Measurements from ENCODE around the gene NAP1L1. TPM values are rescaled to one million over a fixed set of nuclear protein-coding genes. Genes with fewer than 3 reads are reported as not detected.

NAP1L1 gene
- total RNA-seq, 2 experiments from 2014 or later: 646 to 654 TPM

GRCh38 chr12:76072568-76072967 is 11.9 kb downstream of the NAP1L1 start:
- Histone ChIP-seq H3K4me1 (ENCODE audit: insufficient read depth, low read length) (peaks cover 6% of the 10 kb centered on the region), H3K4me3 (ENCODE audit: low read length) (no peak overlapping the region), H3K27me3 (ENCODE audit: control insufficient read depth in 1 of 2, insufficient read depth in 2 of 2, low read length in 2 of 2) (no peaks in the 10 kb centered on the region), H3K36me3 (ENCODE audit: insufficient read depth, low read length) (peaks cover 37% of the 10 kb centered on the region), H3K9me3 (ENCODE audit: control insufficient read depth in 1 of 2, insufficient read depth in 1 of 2, low read length in 2 of 2) (no peaks in the 10 kb centered on the region), H3K27ac (ENCODE audit: low read depth in 1 of 2, low read length in 2 of 2) (no peak overlapping the region)
- H3K27ac Mint-ChIP-seq: no peak overlapping the region
- no peak for TF ChIP-seq CTCF (IDR thresholded peaks at IDR 0.05)
- no peaks in the 10 kb centered on the region for H3K27me3 Mint-ChIP-seq
- ATAC-seq (ENCODE audit: poor library complexity) (no peak), DNase-seq (no peak)
- ChIA-PET POLR2A (no interaction called here), CTCF (no interaction called here)
- H3K4me1 Mint-ChIP-seq (ENCODE audit: low read depth): peaks cover 86% of the 10 kb centered on the region
- no peak overlapping the region for H3K4me3 Mint-ChIP-seq
- peaks cover 66% of the 10 kb centered on the region for H3K36me3 Mint-ChIP-seq (ENCODE audit: low read depth)
- H3K9me3 Mint-ChIP-seq: no peaks in the 10 kb centered on the region
- intact Hi-C loops (cut with DNase I, micrococcal nuclease): no loop called here

GRCh38 chr12:76069339-76069738 is 15.1 kb downstream of the NAP1L1 start:
- ChIA-PET CTCF (interaction anchor here (0.6 kb wide), 1 partner anchor 39 kb away, joined by 3 read pairs; no protein-coding TSS in a partner anchor), POLR2A (no interaction called here)
- Mint-ChIP-seq H3K4me1 (ENCODE audit: low read depth) (peaks cover 76% of the 10 kb centered on the region), H3K27me3 (no peaks in the 10 kb centered on the region), H3K4me3 (no peak overlapping the region), H3K9me3 (peaks cover 11% of the 10 kb centered on the region), H3K36me3 (ENCODE audit: low read depth) (peaks cover 88% of the 10 kb centered on the region), H3K27ac (peak overlapping the region; percentile 41)
- ATAC-seq (ENCODE audit: poor library complexity) (no peak), DNase-seq (no peak)
- no peak overlapping the region for H3K4me3 ChIP-seq (ENCODE audit: low read length)
- intact Hi-C loops (cut with DNase I, micrococcal nuclease): no loop called here
- no peaks in the 10 kb centered on the region for H3K27me3 ChIP-seq (ENCODE audit: control insufficient read depth in 1 of 2, insufficient read depth in 2 of 2, low read length in 2 of 2)
- no peak for TF ChIP-seq CTCF (IDR thresholded peaks at IDR 0.05)
- no peak overlapping the region for H3K27ac ChIP-seq (ENCODE audit: low read depth in 1 of 2, low read length in 2 of 2)
- H3K4me1 ChIP-seq (ENCODE audit: insufficient read depth, low read length): no peaks in the 10 kb centered on the region
- peaks cover 0 to 12% of the 10 kb centered on the region in 2 experiments for H3K9me3 ChIP-seq (ENCODE audit: control insufficient read depth in 1 of 2, insufficient read depth in 1 of 2, low read length in 2 of 2)
- peaks cover 67% of the 10 kb centered on the region for H3K36me3 ChIP-seq (ENCODE audit: insufficient read depth, low read length)

GRCh38 chr12:76065917-76066316 is 18.6 kb downstream of the NAP1L1 start:
- Histone ChIP-seq H3K9me3 (ENCODE audit: control insufficient read depth in 1 of 2, insufficient read depth in 1 of 2, low read length in 2 of 2) (peaks cover 0 to 12% of the 10 kb centered on the region in 2 experiments), H3K27me3 (ENCODE audit: control insufficient read depth in 1 of 2, insufficient read depth in 2 of 2, low read length in 2 of 2) (no peaks in the 10 kb centered on the region), H3K27ac (ENCODE audit: low read depth in 1 of 2, low read length in 2 of 2) (no peak overlapping the region), H3K4me1 (ENCODE audit: insufficient read depth, low read length) (no peaks in the 10 kb centered on the region), H3K36me3 (ENCODE audit: insufficient read depth, low read length) (peaks cover 86% of the 10 kb centered on the region), H3K4me3 (ENCODE audit: low read length) (no peak overlapping the region)
- peaks cover 64% of the 10 kb centered on the region for H3K4me1 Mint-ChIP-seq (ENCODE audit: low read depth)
- H3K36me3 Mint-ChIP-seq (ENCODE audit: low read depth): peaks cover 96% of the 10 kb centered on the region
- ATAC-seq (ENCODE audit: poor library complexity): no peak
- no peaks in the 10 kb centered on the region for H3K27me3 Mint-ChIP-seq
- POLR2A ChIA-PET: no interaction called here
- CTCF ChIA-PET: no interaction called here
- H3K4me3 Mint-ChIP-seq: no peak overlapping the region
- peaks cover 11% of the 10 kb centered on the region for H3K9me3 Mint-ChIP-seq
- no peak for DNase-seq
- intact Hi-C loops (cut with DNase I, micrococcal nuclease): no loop called here
- TF ChIP-seq CTCF (IDR thresholded peaks at IDR 0.05): no peak
- H3K27ac Mint-ChIP-seq: no peak overlapping the region

All from CD4-positive, alpha-beta T cell (primary cell).